Activated CD8-positive, alpha-beta T cell treated with anti-CD3 and anti-CD28 coated beads for 36 hours (primary cell): ENCODE results near the gene CABLES2. TPM values are rescaled to one million over a fixed set of nuclear protein-coding genes. Genes with fewer than 3 reads are reported as not detected.

Experiments
- ATAC-seq: fragments of 200-7000 bp; cut with Tn5 transposase; one replicate; pipeline ENCODE4 v1.10.0; 2021; ENCODE audit warnings: mild to moderate bottlenecking, moderate library complexity
- CTCF ChIA-PET: fragments of 350-600 bp; sonication (Branson Sonifier 250); formaldehyde crosslinking; loops from one replicate; lab custom pipeline; 2021; ENCODE audit warnings: antibody characterized with exemption; lab: Charles Lee
- POLR2A ChIA-PET: fragments of 350-600 bp; sonication (Branson Sonifier 250); formaldehyde crosslinking; loops from one replicate; lab custom pipeline; 2021; ENCODE audit warnings: antibody characterized with exemption; lab: Charles Lee
- DNase-seq: peaks from one replicate; pipeline ENCODE4 v3.0.0-alpha.2; 2020
- H3K27ac Mint-ChIP-seq: one replicate; pipeline ENCODE4 v1.8.0; 2021; ENCODE audit warnings: mild to moderate bottlenecking, mixed read lengths
- H3K27me3 Mint-ChIP-seq: one replicate; pipeline ENCODE4 v1.8.0; 2021; ENCODE audit warnings: mixed read lengths
- H3K36me3 Mint-ChIP-seq: one replicate; pipeline ENCODE4 v1.8.0; 2021; ENCODE audit warnings: low read depth, mixed read lengths
- H3K4me1 Mint-ChIP-seq: one replicate; pipeline ENCODE4 v1.8.0; 2021; ENCODE audit warnings: low read depth, mixed read lengths
- H3K4me3 Mint-ChIP-seq: one replicate; pipeline ENCODE4 v1.8.0; 2021; ENCODE audit warnings: mild to moderate bottlenecking, moderate library complexity, mixed read lengths
- H3K9me3 Mint-ChIP-seq: one replicate; pipeline ENCODE4 v1.8.0; 2021; ENCODE audit warnings: mixed read lengths
- CTCF ChIP-seq: fragments of 200-600 bp; IDR thresholded peaks from one replicate; pipeline ENCODE4 v1.8.0; 2022; ENCODE audit warnings: antibody characterized with exemption, mild to moderate bottlenecking
- intact Hi-C: fragments of 100-400 bp; cut with micrococcal nuclease; formaldehyde crosslinking; loops from one replicate; pipeline ENCODE4 v1.10.0; 2022
- total RNA-seq, 2 experiments: library from RNA; stranded (reverse); gene quantifications; one replicate each; pipeline ENCODE4 v1.2.3, GENCODE V29; 2021

CABLES2 gene
- total RNA-seq, 2 experiments from 2014 or later = 3.2 to 4.5 TPM

GRCh38 chr20:62350629-62351422, 56.3 kb downstream of the CABLES2 start:
- Mint-ChIP-seq H3K27ac (no peak overlapping the region), H3K9me3 (peaks cover 8% of the 10 kb centered on the region), H3K27me3 (no peaks in the 10 kb centered on the region), H3K36me3 (no peaks in the 10 kb centered on the region), H3K4me1 (no peaks in the 10 kb centered on the region), H3K4me3 (no peak overlapping the region)
- intact Hi-C loops = no loop called here
- POLR2A ChIA-PET = no interaction called here
- ATAC-seq (no peak), DNase-seq (no peak)
- TF ChIP-seq CTCF = no peak
- CTCF ChIA-PET = no interaction called here

DNA sequence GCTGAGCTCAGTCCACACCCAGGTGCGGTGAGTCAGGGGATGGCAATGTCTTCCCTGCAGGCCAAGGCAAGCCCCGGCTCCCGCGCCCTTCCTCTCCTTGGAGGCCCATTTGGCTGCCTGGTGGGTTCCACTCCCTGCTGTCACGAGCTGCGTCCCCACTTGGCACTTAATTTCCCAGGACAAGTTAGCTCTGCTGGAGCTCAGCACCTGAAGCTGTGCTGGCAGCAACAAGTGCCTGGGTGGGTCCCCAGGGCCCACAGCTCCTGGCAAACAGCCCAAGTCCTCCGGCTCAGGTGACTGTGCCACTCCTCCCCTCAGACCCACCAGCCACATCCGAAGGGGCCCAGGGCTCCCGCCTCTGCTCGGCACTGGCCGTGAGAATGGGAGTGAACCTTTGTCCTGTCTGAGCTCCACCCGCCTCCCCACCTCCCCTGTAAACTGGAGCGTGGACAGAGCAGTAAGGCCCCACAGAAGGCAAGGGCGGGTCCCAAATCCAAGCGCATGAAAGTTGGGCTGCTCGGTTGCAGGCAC, 56.9 kb downstream of the CABLES2 start:
- Mint-ChIP-seq H3K4me3 (no peak overlapping the region), H3K4me1 (no peaks in the 10 kb centered on the region), H3K9me3 (peaks cover 8% of the 10 kb centered on the region), H3K27ac (no peak overlapping the region), H3K27me3 (no peaks in the 10 kb centered on the region), H3K36me3 (no peaks in the 10 kb centered on the region)
- DNase-seq (no peak), ATAC-seq (no peak)
- intact Hi-C loops = no loop called here
- ChIA-PET POLR2A (no interaction called here), CTCF (no interaction called here)
- no peak for TF ChIP-seq CTCF

GRCh38 chr20:62349556-62350097, 57.5 kb downstream of the CABLES2 start:
- no peak for TF ChIP-seq CTCF
- no peak for ATAC-seq
- Mint-ChIP-seq H3K4me3 (no peak overlapping the region), H3K27me3 (no peaks in the 10 kb centered on the region), H3K4me1 (no peaks in the 10 kb centered on the region), H3K36me3 (no peaks in the 10 kb centered on the region), H3K27ac (no peak overlapping the region), H3K9me3 (peaks cover 8% of the 10 kb centered on the region)
- POLR2A ChIA-PET = interaction anchor here (0.6 kb wide), 1 partner anchor 357 kb away, joined by 4 read pairs; no protein-coding TSS in a partner anchor
- CTCF ChIA-PET = no interaction called here
- intact Hi-C loops = no loop called here
- DNase-seq = no peak

GRCh38 chr20:62348604-62349003, 58.5 kb downstream of the CABLES2 start:
- ChIA-PET CTCF (no interaction called here), POLR2A (no interaction called here)
- intact Hi-C loops = no loop called here
- DNase-seq (no peak), ATAC-seq (no peak)
- Mint-ChIP-seq H3K27me3 (no peaks in the 10 kb centered on the region), H3K36me3 (no peaks in the 10 kb centered on the region), H3K27ac (no peak overlapping the region), H3K4me1 (no peaks in the 10 kb centered on the region), H3K9me3 (peaks cover 8% of the 10 kb centered on the region), H3K4me3 (no peak overlapping the region)
- TF ChIP-seq CTCF = no peak

- no peak for TF ChIP-seq CTCF
- Mint-ChIP-seq H3K27ac (no peak overlapping the region), H3K9me3 (peaks cover 8% of the 10 kb centered on the region), H3K4me1 (no peaks in the 10 kb centered on the region), H3K36me3 (no peaks in the 10 kb centered on the region), H3K27me3 (no peaks in the 10 kb centered on the region), H3K4me3 (no peak overlapping the region)
- POLR2A ChIA-PET = no interaction called here
- intact Hi-C loops = no loop called here
- ATAC-seq (no peak), DNase-seq (no peak)
- CTCF ChIA-PET = no interaction called here
These were observed 59.6 kb downstream of the CABLES2 start for GRCh38 chr20:62347445-62347844.
